HG02943 (cell line): ENCODE data around the gene KIF3C.
"Not testable (repeated sequence)": the region's sequence is repeated elsewhere in the genome, so short reads cannot be mapped to it uniquely, and the experiment has no call there.

Experiments
- ATAC-seq: cut with Tn5 transposase; IDR thresholded peaks from one replicate; pipeline ENCODE4 v1.9.1; 2021; ENCODE audit warnings: mild to moderate bottlenecking, low read depth, moderate library complexity; ENCODE audit not compliant: unreplicated experiment

The KIF3C gene

GRCh38 chr2:26000561-26001082 lies 18.3 kb upstream of the KIF3C start:
- no peak for ATAC-seq

- ATAC-seq = not testable (repeated sequence)
Observed at GRCh38 chr2:25999406-25999805, 17.1 kb upstream of the KIF3C start.

- ATAC-seq = not testable (repeated sequence)
Observed at GRCh38 chr2:25998816-25999383, 16.6 kb upstream of the KIF3C start.

GRCh38 chr2:25996844-25997243 lies 14.5 kb upstream of the KIF3C start:
- no peak for ATAC-seq

- ATAC-seq = no peak
Observed at GRCh38 chr2:25994509-25994908, 12.2 kb upstream of the KIF3C start.

GRCh38 chr2:25993049-25993448 lies 10.8 kb upstream of the KIF3C start:
- ATAC-seq = no peak

- ATAC-seq = no peak
Observed at GRCh38 chr2:25992556-25992955, 10.3 kb upstream of the KIF3C start.

GRCh38 chr2:25991965-25992364 lies 9.7 kb upstream of the KIF3C start:
- no peak for ATAC-seq

GRCh38 chr2:25989154-25989553 lies 6.9 kb upstream of the KIF3C start:
- no peak for ATAC-seq

GRCh38 chr2:25988134-25988533 lies 5.8 kb upstream of the KIF3C start:
- ATAC-seq = no peak

- ATAC-seq = no peak
Observed at GRCh38 chr2:25983735-25984134, 1.4 kb upstream of the KIF3C start.

GRCh38 chr2:25982968-25983280 lies 627 bp upstream of the KIF3C start:
- ATAC-seq = no peak

GRCh38 chr2:25981596-25982272 lies 563 bp downstream of the KIF3C start:
- ATAC-seq = no peak

- no peak for ATAC-seq
Observed at GRCh38 chr2:25980951-25981350, 1.3 kb downstream of the KIF3C start.

GRCh38 chr2:25980076-25980887 lies 2.0 kb downstream of the KIF3C start:
- no peak for ATAC-seq

GRCh38 chr2:25979001-25979400 lies 3.3 kb downstream of the KIF3C start:
- no peak for ATAC-seq

GRCh38 chr2:25977768-25978167 lies 4.5 kb downstream of the KIF3C start:
- ATAC-seq = no peak

- ATAC-seq = no peak
Observed at GRCh38 chr2:25976983-25977741, 5.1 kb downstream of the KIF3C start.

- ATAC-seq = no peak
Observed at GRCh38 chr2:25972049-25972823, 10.1 kb downstream of the KIF3C start.

- no peak for ATAC-seq
Observed at GRCh38 chr2:25971596-25971995, 10.7 kb downstream of the KIF3C start.
